Measurements from ENCODE around the gene WIPF2. TPM values are rescaled to one million over a fixed set of nuclear protein-coding genes. Genes with fewer than 3 reads are reported as not detected.

WIPF2 gene
- total and polyA plus RNA-seq, 5 experiments from 2014 or later, result 6.4 to 32.7 (median 7.5) TPM

- ATAC-seq, result no peak
- POLR2A ChIA-PET, result interaction anchor here (0.6 to 23.1 kb wide), 6 partner anchors 9 to 228 kb away, joined by 3 to 458 read pairs (median 8); partner anchors contain the start of genes NR1D1 and RARA
Observed at GRCh38 chr17:40327735-40328385, 108.8 kb downstream of the WIPF2 start.

GRCh38 chr17:40328386-40328766 is 109.3 kb downstream of the WIPF2 start:
- Mint-ChIP-seq H3K4me3 (peak overlapping the region in 8 of 10 donors; percentile 15 to 83 (median 51)), H3K4me1 (peaks cover 52 to 95% (median 92%) of the 10 kb centered on the region in 4 donors), H3K9me3 (no peaks in the 10 kb centered on the region), H3K36me3 (peaks cover 0 to 19% (median 1%) of the 10 kb centered on the region in 3 donors), H3K27ac (peak overlapping the region; percentile 36 to 100 (median 91)), H3K27me3 (no peaks in the 10 kb centered on the region)
- POLR2A ChIA-PET, result interaction anchor here (0.5 to 23.1 kb wide), 6 partner anchors 8 to 1343 kb away, joined by 3 to 458 read pairs (median 7); partner anchors contain the start of gene RARA
- ATAC-seq, result no peak
- no peak for DNase-seq

More at GRCh38 chr17:40327735-40328385, 108.8 kb downstream of the WIPF2 start:
- Mint-ChIP-seq H3K27me3 (peaks cover 0 to 1% (median 0%) of the 10 kb centered on the region in 5 donors), H3K4me1 (peaks cover 57 to 95% (median 93%) of the 10 kb centered on the region in 4 donors), H3K36me3 (peaks cover 0 to 14% (median under 1%) of the 10 kb centered on the region in 3 donors), H3K4me3 (peak overlapping the region; percentile 50 to 92 (median 88)), H3K27ac (peak overlapping the region; percentile 98 to 100 (median 100)), H3K9me3 (peaks cover 0 to 2% (median 0%) of the 10 kb centered on the region in 9 donors)
- DNase-seq, result no peak

- Mint-ChIP-seq H3K9me3 (no peaks in the 10 kb centered on the region), H3K27me3 (no peaks in the 10 kb centered on the region), H3K27ac (peak overlapping the region; percentile 76 to 100 (median 91)), H3K4me1 (peaks cover 54 to 96% (median 93%) of the 10 kb centered on the region in 4 donors), H3K4me3 (peak overlapping the region; percentile 40 to 83 (median 66)), H3K36me3 (peaks cover 0 to 31% (median 1%) of the 10 kb centered on the region in 3 donors)
- ATAC-seq, result peak; percentile 20 to 22
- peak in 2 of 10 donors; percentile 33 to 56 for DNase-seq
- POLR2A ChIA-PET, result interaction anchor here (0.6 to 23.1 kb wide), 3 partner anchors 14 to 221 kb away, joined by 7 to 458 read pairs (median 283); partner anchors contain the start of gene RARA
Observed at GRCh38 chr17:40329839-40330794, 111.0 kb downstream of the WIPF2 start.

- POLR2A ChIA-PET, result interaction anchor here (0.5 to 23.1 kb wide), 5 partner anchors 13 to 222 kb away, joined by 3 to 458 read pairs (median 7); partner anchors contain the start of gene RARA
- Mint-ChIP-seq H3K27me3 (no peaks in the 10 kb centered on the region), H3K27ac (peak overlapping the region; percentile 71 to 95 (median 87))
Observed at GRCh38 chr17:40330850-40331470, 111.9 kb downstream of the WIPF2 start.

GRCh38 chr17:40331743-40332641 is 112.9 kb downstream of the WIPF2 start:
- peak overlapping the region; percentile 78 to 93 (median 84) for H3K27ac Mint-ChIP-seq

More at GRCh38 chr17:40330850-40331470, 111.9 kb downstream of the WIPF2 start:
- Mint-ChIP-seq H3K9me3 (no peaks in the 10 kb centered on the region), H3K4me1 (peaks cover 48 to 91% (median 87%) of the 10 kb centered on the region in 4 donors), H3K36me3 (peaks cover 0 to 31% (median 1%) of the 10 kb centered on the region in 3 donors), H3K4me3 (peak overlapping the region in 9 of 10 donors; percentile 45 to 83 (median 70))
- no peak for ATAC-seq
- no peak for DNase-seq

More at GRCh38 chr17:40331743-40332641, 112.9 kb downstream of the WIPF2 start:
- Mint-ChIP-seq H3K27me3 (no peaks in the 10 kb centered on the region), H3K4me1 (peaks cover 41 to 88% (median 83%) of the 10 kb centered on the region in 4 donors), H3K9me3 (no peaks in the 10 kb centered on the region), H3K36me3 (peaks cover 0 to 31% (median 1%) of the 10 kb centered on the region in 3 donors), H3K4me3 (peak overlapping the region in 8 of 10 donors; percentile 45 to 83 (median 70))
- ATAC-seq, result no peak
- POLR2A ChIA-PET, result interaction anchor here (0.5 to 23.1 kb wide), 5 partner anchors 12 to 129 kb away, joined by 3 to 458 read pairs (median 6); partner anchors contain the start of gene RARA
- no peak for DNase-seq

Small RNA genes within 50 kb of the gene (microRNA-seq; reads per million reads assigned to microRNA genes)
- not detected for gene MIR6867 (ENCODE audit: borderline microRNAs expressed)

Other genes with a start within 250 kb of the WIPF2 start
- 10 to 100 TPM; 77.1 to 87.9 TPM for gene PSMD3, start 238.5 kb upstream of the WIPF2 start, total RNA-seq
- gene PSMD3, start 238.5 kb upstream of the WIPF2 start, polyA plus RNA-seq, result 10 to 100 TPM; 45.4 to 55.9 (median 51.5) TPM
- gene CSF3, start 203.9 kb upstream of the WIPF2 start, total RNA-seq, result not detected
- not detected for gene CSF3, start 203.9 kb upstream of the WIPF2 start, polyA plus RNA-seq
- 100 to 1,000 TPM; 104 TPM for gene MED24, start 164.9 kb upstream of the WIPF2 start, total RNA-seq
- 10 to 100 TPM; 37.3 to 67.7 (median 42.1) TPM for gene MED24, start 164.9 kb upstream of the WIPF2 start, polyA plus RNA-seq
- gene THRA, start 156.3 kb upstream of the WIPF2 start, total RNA-seq, result 10 to 100 TPM; 53.6 to 54.2 TPM
- 10 to 100 TPM; 11.3 to 23.3 (median 22.2) TPM for gene THRA, start 156.3 kb upstream of the WIPF2 start, polyA plus RNA-seq
- gene NR1D1, start 118.7 kb upstream of the WIPF2 start, total RNA-seq, result 10 to 100 TPM; 18.2 to 19.2 TPM
- gene NR1D1, start 118.7 kb upstream of the WIPF2 start, polyA plus RNA-seq, result 1 to 10 TPM; 3.9 to 9.9 (median 6.4) TPM
- gene MSL1, start 97.3 kb upstream of the WIPF2 start, total RNA-seq, result 100 to 1,000 TPM; 132 to 135 TPM
- 10 to 100 TPM in 1 of 3 donors, 1 to 10 TPM in 2; 6.8 to 12.8 (median 9.2) TPM for gene MSL1, start 97.3 kb upstream of the WIPF2 start, polyA plus RNA-seq
- 100 to 1,000 TPM; 153 to 162 TPM for gene CASC3, start 78.8 kb upstream of the WIPF2 start, total RNA-seq
- gene CASC3, start 78.8 kb upstream of the WIPF2 start, polyA plus RNA-seq, result 10 to 100 TPM; 33.5 to 46.9 (median 40.6) TPM
- 1 to 10 TPM; 5.9 to 6.4 TPM for gene RAPGEFL1, start 41.8 kb upstream of the WIPF2 start, total RNA-seq
- under 1 TPM in 2 of 3 donors, not detected in 1; 0.12 to 0.65 TPM for gene RAPGEFL1, start 41.8 kb upstream of the WIPF2 start, polyA plus RNA-seq
- gene CDC6, start 68.6 kb downstream of the WIPF2 start, total RNA-seq, result 1 to 10 TPM; 1.5 to 1.6 TPM
- under 1 TPM in 1 of 3 donors, not detected in 2; 0.08 TPM for gene CDC6, start 68.6 kb downstream of the WIPF2 start, polyA plus RNA-seq
- 10 to 100 TPM; 39.2 to 39.9 TPM for gene RARA, start 89.9 kb downstream of the WIPF2 start, total RNA-seq
- 10 to 100 TPM in 1 of 3 donors, 1 to 10 TPM in 2; 7.2 to 12.4 (median 9.0) TPM for gene RARA, start 89.9 kb downstream of the WIPF2 start, polyA plus RNA-seq
- not detected for gene GJD3, start 145.4 kb downstream of the WIPF2 start, total RNA-seq
- not detected for gene GJD3, start 145.4 kb downstream of the WIPF2 start, polyA plus RNA-seq
- gene TOP2A, start 198.6 kb downstream of the WIPF2 start, total RNA-seq, result under 1 TPM; 0.41 to 0.81 TPM
- gene TOP2A, start 198.6 kb downstream of the WIPF2 start, polyA plus RNA-seq, result under 1 TPM in 1 of 3 donors, not detected in 2; 0.14 TPM
- gene IGFBP4, start 224.1 kb downstream of the WIPF2 start, total RNA-seq, result under 1 TPM; 0.80 to 0.86 TPM
- gene IGFBP4, start 224.1 kb downstream of the WIPF2 start, polyA plus RNA-seq, result 1 to 10 TPM in 1 of 3 donors, under 1 TPM in 1, not detected in 1; 0.09 to 1.0 TPM

Data from naive thymus-derived CD8-positive, alpha-beta T cell (primary cell).